EL (cell line): ENCODE results near the gene HBA1.
"Not testable (repeated sequence)": the region's sequence is repeated elsewhere in the genome, so short reads cannot be mapped to it uniquely, and the experiment has no call there.

Experiments
- DNase-seq: peaks from one replicate; pipeline ENCODE4 v3.0.0-alpha.2; 2016

Gene HBA1

GRCh38 chr16:160242-160641, 16.2 kb upstream of the HBA1 start:
- not testable (repeated sequence) for DNase-seq

- DNase-seq: no peak
Measured at GRCh38 chr16:160691-161190, 15.7 kb upstream of the HBA1 start.

DNA sequence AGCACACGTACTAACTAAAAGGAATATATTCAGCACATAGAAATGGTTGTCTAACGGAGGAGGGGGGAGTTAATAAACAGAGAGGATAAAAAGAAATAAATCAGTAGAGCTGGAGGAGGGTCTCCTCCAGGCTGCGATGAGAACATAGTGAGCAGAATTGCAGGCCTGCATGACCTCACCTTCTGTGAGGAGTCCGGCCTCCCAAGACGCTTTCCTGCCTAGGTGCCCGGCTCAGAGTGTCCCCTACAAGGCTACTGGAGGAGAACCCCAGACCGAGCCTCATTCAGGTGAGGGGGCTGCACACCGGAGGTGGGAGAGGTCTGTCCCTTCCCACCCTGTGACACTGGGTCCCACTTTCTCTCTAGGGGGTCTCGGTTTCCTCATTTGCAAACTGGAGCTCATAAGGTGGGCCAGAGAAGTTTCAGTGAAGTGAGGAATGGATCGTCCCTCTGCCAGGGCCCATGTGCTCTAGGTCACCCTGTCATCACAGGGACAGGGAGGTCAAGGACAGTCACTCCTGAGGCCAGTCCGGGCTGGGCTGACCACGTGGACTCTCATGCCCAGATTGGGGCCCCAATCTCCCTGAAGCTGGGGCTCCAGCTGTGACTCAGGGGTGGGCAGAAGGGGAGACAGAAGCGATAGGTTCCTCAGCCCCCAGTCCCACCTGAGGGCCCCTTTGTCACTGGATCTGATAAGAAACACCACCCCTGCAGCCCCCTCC, 14.0 kb upstream of the HBA1 start:
- DNase-seq: no peak

- DNase-seq: not testable (repeated sequence)
Measured at GRCh38 chr16:163139-163538, 13.3 kb upstream of the HBA1 start.

DNA sequence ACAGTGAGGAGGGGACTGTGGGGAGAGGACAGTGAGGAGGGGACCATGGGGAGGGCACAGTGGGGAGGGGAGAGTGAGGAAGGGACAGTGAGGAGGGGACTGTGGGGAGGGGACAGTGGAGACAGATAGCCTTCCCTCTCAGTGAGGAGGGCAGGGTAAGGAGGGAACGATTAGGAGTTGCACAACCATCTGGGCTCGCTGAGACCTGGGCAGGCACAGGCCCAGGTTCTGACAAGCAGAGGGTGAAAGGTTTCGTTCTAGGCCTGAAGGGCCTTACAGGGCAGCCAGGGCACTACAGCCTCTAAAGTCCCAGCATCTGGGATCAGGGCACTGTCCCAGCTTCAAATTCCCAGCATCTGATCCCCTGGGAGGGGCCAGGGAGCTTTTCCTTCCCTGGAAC, 12.8 kb upstream of the HBA1 start:
- not testable (repeated sequence) for DNase-seq

DNA sequence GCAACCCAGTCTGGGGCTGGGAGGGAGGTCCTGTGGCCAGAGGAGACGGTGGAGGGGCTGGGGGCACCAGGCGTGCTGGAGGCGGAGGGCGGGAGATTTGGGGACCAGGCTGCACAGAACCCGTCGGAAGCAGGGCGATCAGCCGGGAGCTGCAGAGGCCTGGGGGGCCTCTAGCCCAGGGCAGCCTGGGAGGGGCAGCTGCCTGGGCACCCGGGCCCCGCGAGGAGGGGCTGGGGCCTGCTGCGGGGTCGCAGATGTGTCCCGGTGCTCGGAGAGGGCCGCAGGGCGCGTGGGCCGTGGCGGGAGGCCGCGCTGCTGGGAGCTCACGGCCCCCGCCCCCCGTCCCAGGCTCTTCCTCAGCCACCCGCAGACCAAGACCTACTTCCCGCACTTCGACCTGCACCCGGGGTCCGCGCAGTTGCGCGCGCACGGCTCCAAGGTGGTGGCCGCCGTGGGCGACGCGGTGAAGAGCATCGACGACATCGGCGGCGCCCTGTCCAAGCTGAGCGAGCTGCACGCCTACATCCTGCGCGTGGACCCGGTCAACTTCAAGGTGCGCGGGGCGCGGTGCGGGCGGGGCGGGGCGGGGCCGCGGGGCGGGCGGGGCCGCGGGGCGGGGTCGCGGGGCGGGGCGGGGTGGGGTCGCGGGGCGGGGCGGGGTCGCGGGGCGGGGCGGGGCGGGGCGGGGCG, 12.2 kb upstream of the HBA1 start:
- DNase-seq: not testable (repeated sequence)

DNA sequence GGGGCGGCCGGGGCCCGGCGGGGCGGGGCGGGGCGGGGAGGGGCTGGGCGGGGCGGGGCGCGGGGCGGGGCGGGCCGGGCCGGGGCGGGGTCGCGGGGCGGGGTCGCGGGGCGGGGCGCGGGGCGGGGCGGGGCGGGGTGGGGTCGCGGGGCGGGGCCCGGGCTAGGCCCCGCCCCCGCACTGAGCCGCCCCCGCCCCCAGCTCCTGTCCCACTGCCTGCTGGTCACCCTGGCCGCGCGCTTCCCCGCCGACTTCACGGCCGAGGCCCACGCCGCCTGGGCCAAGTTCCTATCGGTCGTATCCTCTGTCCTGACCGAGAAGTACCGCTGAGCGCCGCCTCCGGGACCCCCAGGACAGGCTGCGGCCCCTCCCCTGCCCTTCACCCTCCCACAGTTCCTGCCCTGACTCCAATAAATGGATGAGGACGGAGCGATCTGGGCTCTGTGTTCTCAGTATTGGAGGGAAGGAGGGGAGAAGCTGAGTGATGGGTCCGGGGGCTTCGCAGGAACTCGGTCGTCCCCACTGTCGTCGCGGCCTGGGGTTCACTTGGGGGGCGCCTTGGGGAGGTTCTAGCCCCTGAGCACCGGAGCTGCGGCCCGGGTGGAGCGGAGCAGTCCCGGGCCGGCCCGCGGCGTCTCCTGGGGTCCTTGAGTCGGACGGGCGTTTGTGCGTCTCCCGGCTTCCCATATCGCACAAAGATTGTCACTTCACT, 11.5 kb upstream of the HBA1 start:
- no peak for DNase-seq

DNA sequence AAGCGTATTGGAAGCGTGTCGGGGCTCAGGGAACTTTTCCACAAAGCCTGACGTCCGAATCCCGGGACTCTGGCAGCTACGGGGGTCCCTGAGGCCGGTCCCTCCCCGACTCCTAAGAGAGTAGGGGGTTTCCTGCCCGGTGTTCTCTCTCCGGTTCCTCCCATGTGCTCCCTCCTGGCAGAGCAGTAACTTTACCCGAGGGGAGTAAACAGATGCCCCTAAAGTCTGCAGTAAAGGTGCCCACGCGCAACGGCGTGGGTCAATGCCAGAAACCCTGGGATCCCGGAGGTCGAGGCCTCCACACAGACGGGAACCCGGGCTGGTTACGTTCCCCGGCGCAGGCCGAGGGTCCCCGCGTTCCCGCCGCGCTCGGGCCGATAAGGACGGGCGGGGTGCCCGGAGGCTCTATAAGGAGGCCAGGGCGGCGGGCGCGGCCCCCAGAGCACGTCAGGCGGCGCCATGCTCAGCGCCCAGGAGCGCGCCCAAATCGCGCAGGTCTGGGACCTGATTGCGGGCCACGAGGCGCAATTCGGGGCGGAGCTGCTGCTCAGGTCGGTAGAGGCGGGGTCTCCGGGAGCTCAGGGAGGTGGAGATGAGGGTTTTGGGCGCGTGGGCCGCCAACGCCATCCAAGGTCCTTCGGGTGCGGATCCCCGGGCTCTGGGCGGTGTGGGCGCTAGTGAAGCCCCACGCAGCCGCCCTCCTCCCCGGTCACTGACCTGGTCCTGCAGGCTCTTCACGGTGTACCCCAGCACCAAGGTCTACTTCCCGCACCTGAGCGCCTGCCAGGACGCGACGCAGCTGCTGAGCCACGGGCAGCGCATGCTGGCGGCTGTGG, 10.7 kb upstream of the HBA1 start, which contains the start of gene HBM:
HBM (plus strand) TSS at position 440 of the 836 bp plus-strand sequence; CDS start at position 460, 20 bp downstream.
- DNase-seq: no peak

DNA sequence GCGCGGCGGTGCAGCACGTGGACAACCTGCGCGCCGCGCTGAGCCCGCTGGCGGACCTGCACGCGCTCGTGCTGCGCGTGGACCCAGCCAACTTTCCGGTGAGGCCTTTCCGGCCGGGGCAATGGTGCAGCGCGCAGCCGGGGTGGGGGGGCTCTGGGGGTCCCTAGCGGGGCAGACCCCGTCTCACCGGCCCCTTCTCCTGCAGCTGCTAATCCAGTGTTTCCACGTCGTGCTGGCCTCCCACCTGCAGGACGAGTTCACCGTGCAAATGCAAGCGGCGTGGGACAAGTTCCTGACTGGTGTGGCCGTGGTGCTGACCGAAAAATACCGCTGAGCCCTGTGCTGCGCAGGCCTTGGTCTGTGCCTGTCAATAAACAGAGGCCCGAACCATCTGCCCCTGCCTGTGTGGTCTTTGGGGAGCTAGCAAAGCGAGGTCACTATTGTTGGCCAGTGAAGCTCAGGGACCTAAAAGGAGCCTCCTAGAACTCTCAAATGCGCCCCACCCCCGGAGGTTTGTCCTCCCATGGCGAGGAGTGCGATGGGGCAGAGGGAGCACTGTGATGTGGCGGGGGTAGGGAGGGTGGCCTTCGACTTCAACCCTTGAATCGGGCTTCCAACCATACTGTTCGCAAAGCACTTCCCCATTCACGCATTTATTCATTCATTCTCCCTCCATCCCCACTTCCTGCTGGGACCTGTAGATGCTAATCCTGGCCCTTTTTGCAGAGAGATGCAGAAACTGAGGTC, 9.9 kb upstream of the HBA1 start:
- DNase-seq: no peak

DNA sequence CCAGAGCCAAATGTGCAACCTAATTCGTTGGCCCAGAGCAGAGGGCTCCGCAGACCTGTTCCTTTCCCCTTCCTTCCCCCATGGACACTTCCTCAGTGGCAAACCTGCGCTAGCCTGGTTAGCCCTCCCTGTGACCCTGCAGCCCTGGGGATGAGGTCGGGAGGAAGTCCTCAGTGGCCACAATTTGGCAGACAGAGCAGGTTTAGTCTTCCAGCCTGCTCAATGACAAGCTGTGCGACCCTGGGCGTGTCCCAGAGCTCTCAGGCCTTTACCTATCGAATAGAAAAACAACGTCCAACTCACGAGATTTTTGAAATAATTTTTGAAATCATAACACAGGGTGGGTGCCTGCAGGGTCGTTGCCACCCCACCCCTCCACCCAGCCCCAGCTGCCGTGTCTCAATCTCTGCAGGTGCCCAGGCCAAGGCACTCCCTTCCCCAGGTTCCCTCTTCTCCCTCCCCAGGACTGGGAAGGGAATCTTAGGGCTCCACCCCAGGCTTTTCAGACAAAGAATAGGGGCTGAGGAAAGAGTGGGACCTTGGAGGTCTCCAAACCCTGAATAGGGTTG, 9.3 kb upstream of the HBA1 start:
- no peak for DNase-seq

- DNase-seq: no peak
Measured at GRCh38 chr16:168424-168823, 8.1 kb upstream of the HBA1 start.

GRCh38 chr16:169014-169413, 7.5 kb upstream of the HBA1 start:
- DNase-seq: no peak

- DNase-seq: not testable (repeated sequence)
Measured at GRCh38 chr16:170088-170507, 6.4 kb upstream of the HBA1 start.

- DNase-seq: no peak
Measured at GRCh38 chr16:170788-171187, 5.7 kb upstream of the HBA1 start.

DNA sequence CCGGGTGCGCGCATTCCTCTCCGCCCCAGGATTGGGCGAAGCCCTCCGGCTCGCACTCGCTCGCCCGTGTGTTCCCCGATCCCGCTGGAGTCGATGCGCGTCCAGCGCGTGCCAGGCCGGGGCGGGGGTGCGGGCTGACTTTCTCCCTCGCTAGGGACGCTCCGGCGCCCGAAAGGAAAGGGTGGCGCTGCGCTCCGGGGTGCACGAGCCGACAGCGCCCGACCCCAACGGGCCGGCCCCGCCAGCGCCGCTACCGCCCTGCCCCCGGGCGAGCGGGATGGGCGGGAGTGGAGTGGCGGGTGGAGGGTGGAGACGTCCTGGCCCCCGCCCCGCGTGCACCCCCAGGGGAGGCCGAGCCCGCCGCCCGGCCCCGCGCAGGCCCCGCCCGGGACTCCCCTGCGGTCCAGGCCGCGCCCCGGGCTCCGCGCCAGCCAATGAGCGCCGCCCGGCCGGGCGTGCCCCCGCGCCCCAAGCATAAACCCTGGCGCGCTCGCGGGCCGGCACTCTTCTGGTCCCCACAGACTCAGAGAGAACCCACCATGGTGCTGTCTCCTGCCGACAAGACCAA, 4.0 kb upstream of the HBA1 start, which contains the start of gene HBA2:
HBA2 (plus strand) TSS at position 503 of the 568 bp plus-strand sequence; CDS start at position 540, 37 bp downstream.
- not testable (repeated sequence) for DNase-seq

DNA sequence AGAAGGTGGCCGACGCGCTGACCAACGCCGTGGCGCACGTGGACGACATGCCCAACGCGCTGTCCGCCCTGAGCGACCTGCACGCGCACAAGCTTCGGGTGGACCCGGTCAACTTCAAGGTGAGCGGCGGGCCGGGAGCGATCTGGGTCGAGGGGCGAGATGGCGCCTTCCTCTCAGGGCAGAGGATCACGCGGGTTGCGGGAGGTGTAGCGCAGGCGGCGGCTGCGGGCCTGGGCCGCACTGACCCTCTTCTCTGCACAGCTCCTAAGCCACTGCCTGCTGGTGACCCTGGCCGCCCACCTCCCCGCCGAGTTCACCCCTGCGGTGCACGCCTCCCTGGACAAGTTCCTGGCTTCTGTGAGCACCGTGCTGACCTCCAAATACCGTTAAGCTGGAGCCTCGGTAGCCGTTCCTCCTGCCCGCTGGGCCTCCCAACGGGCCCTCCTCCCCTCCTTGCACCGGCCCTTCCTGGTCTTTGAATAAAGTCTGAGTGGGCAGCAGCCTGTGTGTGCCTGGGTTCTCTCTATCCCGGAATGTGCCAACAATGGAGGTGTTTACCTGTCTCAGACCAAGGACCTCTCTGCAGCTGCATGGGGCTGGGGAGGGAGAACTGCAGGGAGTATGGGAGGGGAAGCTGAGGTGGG, 3.1 kb upstream of the HBA1 start:
- not testable (repeated sequence) for DNase-seq

GRCh38 chr16:173928-174769, 2.3 kb upstream of the HBA1 start:
- not testable (repeated sequence) for DNase-seq

- DNase-seq: no peak
Measured at GRCh38 chr16:175011-175949, 1.2 kb upstream of the HBA1 start.
